ENCODE results near the gene PCDHGA7.
"Not testable (repeated sequence)": the region's sequence is repeated elsewhere in the genome, so short reads cannot be mapped to it uniquely, and the experiment has no call there.

The PCDHGA7 gene

GRCh38 chr5:141402553-141403243 lies 20.2 kb downstream of the PCDHGA7 start, which contains the start of gene PCDHGA9:
Gene PCDHGA9, plus strand, starts transcription at chr5:141402778. Its CDS starts 175 bp downstream, at chr5:141402953.
- no peak for DNase-seq

- no peak for DNase-seq
Measured at GRCh38 chr5:141403387-141403786, 20.8 kb downstream of the PCDHGA7 start.

GRCh38 chr5:141407790-141408505 lies 25.4 kb downstream of the PCDHGA7 start, which contains the start of gene PCDHGB6:
Gene PCDHGB6, plus strand, starts transcription at chr5:141408021. Its CDS starts 182 bp downstream, at chr5:141408203.
- DNase-seq: peak; percentile 47

GRCh38 chr5:141409598-141410306 lies 27.2 kb downstream of the PCDHGA7 start:
- no peak for DNase-seq

- DNase-seq: no peak
Measured at GRCh38 chr5:141411575-141411974, 29.0 kb downstream of the PCDHGA7 start.

GRCh38 chr5:141412854-141413539 lies 30.5 kb downstream of the PCDHGA7 start, which contains the start of gene PCDHGA10:
Gene PCDHGA10, plus strand, starts transcription at chr5:141412987. Its CDS starts 189 bp downstream, at chr5:141413176.
- DNase-seq: peak; percentile 63

GRCh38 chr5:141413540-141414069 lies 31.1 kb downstream of the PCDHGA7 start:
- DNase-seq: no peak

GRCh38 chr5:141414548-141415274 lies 32.2 kb downstream of the PCDHGA7 start:
- not testable (repeated sequence) for DNase-seq

- not testable (repeated sequence) for DNase-seq
Measured at GRCh38 chr5:141415275-141415618, 32.7 kb downstream of the PCDHGA7 start.

- peak; percentile 49 for DNase-seq
Measured at GRCh38 chr5:141417494-141418172, 35.1 kb downstream of the PCDHGA7 start, which contains the start of gene PCDHGB7. Gene PCDHGB7, plus strand, starts transcription at chr5:141417677. Its CDS starts 183 bp downstream, at chr5:141417860.

GRCh38 chr5:141419074-141419880 lies 36.7 kb downstream of the PCDHGA7 start:
- DNase-seq: no peak

GRCh38 chr5:141420855-141421488 lies 38.4 kb downstream of the PCDHGA7 start, which contains the start of gene PCDHGA11:
Gene PCDHGA11, plus strand, starts transcription at chr5:141421051. Its CDS starts 177 bp downstream, at chr5:141421228.
- DNase-seq: peak; percentile 51

- DNase-seq: no peak
Measured at GRCh38 chr5:141421489-141421855, 38.9 kb downstream of the PCDHGA7 start.

GRCh38 chr5:141422742-141423291 lies 40.3 kb downstream of the PCDHGA7 start:
- DNase-seq: no peak

- DNase-seq: no peak
Measured at GRCh38 chr5:141427783-141428426, 45.4 kb downstream of the PCDHGA7 start.

GRCh38 chr5:141430332-141431113 lies 48.0 kb downstream of the PCDHGA7 start, which contains the start of gene PCDHGA12:
Gene PCDHGA12, plus strand, starts transcription at chr5:141430507. Its CDS starts 253 bp downstream, at chr5:141430760.
- DNase-seq: no peak

- no peak for DNase-seq
Measured at GRCh38 chr5:141431286-141431685, 48.7 kb downstream of the PCDHGA7 start.

- not testable (repeated sequence) for DNase-seq
Measured at GRCh38 chr5:141432308-141432707, 49.8 kb downstream of the PCDHGA7 start.
